Measurements from ENCODE around the gene HELT.
A peak's percentile ranks its signal among the peaks of the same experiment; 100 is the strongest.
"Not testable (repeated sequence)": the region's sequence is repeated elsewhere in the genome, so short reads cannot be mapped to it uniquely, and the experiment has no call there.

The HELT gene

DNA sequence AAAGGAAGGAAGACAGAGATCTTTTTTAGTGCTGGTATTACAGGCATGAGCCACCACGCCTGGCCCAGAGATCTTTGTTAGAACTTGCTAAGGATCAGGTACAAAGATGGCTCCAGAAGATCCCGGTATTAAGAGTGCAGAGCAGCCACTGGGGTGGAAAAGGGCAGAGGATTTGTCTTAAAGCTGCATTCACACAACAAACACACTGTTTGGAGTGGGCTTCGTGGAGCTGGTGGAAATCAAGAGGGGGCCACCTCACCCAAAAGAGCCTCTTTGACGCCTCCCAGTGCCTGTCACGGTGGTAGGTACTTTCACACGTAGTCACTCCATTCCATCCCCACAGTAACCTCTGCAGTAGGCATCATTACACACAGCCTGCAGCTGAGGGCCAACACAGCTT, 13.3 kb downstream of the HELT start:
- no peak overlapping the region for H3K4me3 ChIP-seq (ENCODE audit: low read length)
- no peak for DNase-seq (ENCODE audit: low read depth, low spot score)

DNA sequence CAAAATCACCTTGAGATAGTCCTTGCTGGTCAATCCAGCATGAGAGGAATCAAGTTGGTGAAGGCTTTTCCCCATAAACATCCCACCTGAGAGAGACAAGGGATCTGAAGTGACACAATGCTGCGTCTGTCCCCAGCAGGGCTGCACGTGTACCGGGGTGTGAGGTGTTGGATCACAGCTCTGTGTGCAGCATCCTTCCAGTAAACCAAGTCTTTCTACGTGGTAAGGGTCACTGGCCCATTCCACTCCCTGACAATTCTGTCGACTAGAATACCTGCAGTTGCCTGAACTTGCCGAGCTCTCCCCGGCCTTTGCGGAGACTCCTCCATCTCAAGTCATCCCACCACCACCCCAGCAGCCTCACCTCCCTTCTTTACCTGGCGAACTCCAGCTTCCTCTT, 14.8 kb downstream of the HELT start:
- H3K4me3 ChIP-seq (ENCODE audit: low read length), result no peak overlapping the region
- no peak for DNase-seq (ENCODE audit: low read depth, low spot score)

DNA sequence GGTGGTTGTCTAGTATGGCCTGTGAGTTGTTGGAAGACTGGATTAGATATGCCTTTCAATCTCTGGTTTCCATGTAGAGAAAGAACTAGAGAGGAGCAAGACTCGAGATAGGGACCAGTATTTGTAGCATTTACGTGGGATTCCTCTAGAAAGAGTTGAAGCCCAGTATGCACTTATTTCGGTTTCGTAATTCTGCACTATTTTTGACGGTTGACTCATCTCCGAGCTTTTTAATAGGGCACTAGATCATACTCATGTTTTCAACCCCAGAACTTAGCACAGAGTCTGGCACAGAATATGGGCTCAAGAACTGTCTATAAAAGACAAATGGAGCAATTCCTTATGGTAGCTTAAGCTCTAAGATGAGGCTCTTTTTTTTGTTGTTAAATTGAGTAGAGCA, 15.7 kb downstream of the HELT start:
- H3K4me3 ChIP-seq (ENCODE audit: low read length), result no peak overlapping the region
- DNase-seq (ENCODE audit: low read depth, low spot score), result no peak

DNA sequence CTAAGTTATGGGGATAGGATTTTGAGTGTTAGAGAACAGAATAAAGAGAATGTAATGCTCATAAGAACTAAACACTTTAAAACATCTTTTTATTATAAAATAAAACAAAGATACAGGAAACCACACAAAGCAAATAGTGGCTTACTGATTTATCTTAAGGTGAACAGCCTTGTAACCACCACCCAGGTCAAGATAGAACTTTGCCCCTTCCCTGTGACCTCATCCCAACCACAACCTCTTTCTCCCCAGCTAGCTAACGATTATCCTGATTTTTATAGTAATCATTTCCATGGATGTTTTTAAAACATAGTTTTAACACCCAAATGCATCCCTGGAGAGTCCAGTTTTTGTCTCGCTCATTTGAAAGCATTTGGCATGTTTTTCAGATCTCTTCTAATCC, 17.0 kb downstream of the HELT start:
- no peak for DNase-seq (ENCODE audit: low read depth, low spot score)
- no peak overlapping the region for H3K4me3 ChIP-seq (ENCODE audit: low read length)

DNA sequence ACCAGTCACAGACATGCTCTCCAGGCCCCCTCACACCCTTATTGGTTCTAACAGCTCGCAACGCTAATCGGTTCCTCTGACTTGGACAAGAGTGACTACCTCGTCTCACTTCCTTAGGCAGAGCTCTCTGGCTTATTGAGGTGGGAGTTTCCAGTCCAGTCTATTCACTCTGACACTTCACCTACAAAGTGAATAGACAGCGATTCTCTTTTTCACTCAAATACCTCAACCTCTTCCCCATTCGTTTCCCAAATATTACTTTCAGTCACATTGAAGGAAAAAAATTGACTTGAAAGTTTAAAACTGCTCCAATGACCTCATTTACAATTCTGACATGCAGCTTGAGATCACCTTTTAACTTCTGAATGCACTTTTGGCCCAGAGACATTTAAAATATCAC, 17.7 kb downstream of the HELT start:
- no peak for DNase-seq (ENCODE audit: low read depth, low spot score)
- no peak overlapping the region for H3K4me3 ChIP-seq (ENCODE audit: low read length)

DNA sequence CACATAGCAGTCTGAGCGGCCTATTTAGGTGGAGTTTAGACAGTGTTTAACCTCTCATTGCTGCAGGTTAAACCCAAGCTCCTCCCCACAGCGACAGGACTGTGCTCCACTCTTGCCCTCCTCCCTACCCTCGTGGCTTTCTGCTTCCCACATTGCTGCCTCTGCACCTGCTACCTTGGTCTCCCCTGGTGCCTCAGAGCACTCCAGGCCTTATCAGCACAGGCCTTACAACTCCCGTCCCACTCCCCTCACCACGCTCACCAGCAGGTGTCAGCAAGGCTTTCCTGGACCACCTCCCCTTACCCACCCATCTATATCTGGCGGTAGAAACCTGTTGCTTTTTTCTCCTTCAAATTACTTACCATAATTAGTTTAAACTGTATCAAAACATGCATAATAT, 18.6 kb downstream of the HELT start:
- peak; percentile 17 for DNase-seq (ENCODE audit: low read depth, low spot score)
- H3K4me3 ChIP-seq (ENCODE audit: low read length), result no peak overlapping the region

DNA sequence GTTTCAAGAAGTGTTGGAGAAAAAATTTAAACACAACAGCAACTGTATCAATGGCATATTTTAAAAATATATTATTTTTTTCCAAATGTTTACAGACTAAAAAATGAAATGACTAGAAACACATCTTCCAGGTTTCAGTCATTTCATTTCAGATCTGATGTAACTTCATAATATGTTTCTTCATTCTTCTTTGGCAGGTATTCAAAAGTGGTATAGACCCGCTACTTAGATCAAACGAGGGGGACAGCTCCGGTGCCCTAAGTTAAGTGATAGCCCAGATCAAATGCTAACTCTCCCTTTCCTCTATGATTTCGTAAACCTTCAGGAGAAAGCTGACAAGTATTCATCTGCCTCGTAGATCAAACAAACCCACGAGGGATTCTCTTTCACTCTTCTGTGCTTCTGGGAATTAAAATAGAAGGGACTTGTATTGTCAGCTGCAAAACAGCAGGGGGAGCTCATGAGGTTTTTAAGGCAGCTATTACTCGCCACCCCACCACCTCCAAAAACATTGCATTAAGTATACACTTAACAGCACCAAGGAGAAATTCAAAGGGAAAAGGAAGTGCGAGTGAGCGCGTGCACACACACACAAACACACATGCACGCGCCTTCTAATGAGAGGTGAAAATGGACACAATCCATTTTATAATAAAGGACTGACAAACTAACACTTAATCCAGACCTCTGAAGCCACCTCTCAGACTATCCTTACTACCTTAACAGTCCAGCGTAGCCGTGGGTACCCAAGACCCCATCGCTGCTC, 21.4 kb downstream of the HELT start:
- H3K4me3 ChIP-seq (ENCODE audit: low read length), result no peak overlapping the region
- peak; percentile 61 for DNase-seq (ENCODE audit: low read depth, low spot score)

DNA sequence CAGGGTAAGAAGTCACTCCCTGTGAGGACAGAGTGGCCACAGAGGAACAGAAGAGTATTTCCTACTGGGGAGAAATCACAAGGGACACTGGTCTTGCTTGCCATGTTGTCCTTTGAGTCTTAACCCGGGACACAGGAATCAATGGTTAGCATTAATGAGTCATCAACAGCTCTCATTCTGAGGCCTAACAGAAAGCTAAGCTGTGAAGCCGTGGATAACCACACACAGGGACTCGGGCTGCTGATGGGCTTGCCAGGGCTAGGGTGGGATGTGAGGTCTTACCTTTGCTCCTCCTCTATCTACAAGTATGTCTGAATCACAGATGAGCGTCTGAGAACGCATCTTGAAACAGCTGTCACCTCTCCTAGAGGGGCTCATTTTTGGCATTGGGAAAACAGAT, 22.2 kb downstream of the HELT start:
- H3K4me3 ChIP-seq (ENCODE audit: low read length), result no peak overlapping the region
- no peak for DNase-seq (ENCODE audit: low read depth, low spot score)

DNA sequence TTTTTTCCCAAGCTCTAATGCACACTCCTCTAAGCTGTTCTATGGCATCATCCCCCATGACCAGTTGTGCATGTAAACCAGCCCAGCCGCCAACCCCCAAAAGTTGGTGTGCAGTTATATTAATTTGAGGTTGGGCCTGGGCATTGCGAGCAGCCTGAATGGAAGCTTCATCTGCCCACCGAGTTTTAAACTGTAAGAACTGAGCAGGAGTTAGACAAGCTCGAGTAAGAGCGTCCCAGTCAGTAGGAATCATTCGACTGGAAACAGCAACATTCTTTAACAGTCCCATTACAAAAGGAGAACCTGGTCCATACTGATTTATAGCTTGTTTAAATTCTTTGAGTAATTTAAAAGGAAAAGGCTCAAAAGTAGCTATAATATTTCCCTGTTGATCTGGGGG, 32.0 kb downstream of the HELT start:
- not testable (repeated sequence) for DNase-seq (ENCODE audit: low read depth, low spot score); H3K4me3 ChIP-seq (ENCODE audit: low read length)

DNA sequence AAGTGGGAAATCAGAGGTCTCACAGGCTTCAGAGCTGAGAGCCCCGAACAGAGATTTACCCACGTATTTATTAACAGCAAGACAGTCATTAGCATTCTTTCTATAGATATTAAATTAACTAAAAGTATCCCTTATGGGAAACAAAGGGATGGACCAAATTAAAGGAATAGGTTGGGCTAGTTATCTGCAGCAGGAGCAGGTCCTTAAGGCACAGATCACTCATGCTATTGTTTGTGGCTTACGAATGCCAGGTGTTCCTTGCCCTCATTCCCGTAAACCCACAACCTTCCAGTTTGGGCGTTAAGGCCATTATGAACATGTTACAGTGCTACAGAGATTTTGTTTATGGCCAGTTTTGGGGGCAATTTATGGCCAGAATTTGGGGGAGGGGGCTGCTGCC, 33.0 kb downstream of the HELT start:
- not testable (repeated sequence) for DNase-seq (ENCODE audit: low read depth, low spot score); H3K4me3 ChIP-seq (ENCODE audit: low read length)

DNA sequence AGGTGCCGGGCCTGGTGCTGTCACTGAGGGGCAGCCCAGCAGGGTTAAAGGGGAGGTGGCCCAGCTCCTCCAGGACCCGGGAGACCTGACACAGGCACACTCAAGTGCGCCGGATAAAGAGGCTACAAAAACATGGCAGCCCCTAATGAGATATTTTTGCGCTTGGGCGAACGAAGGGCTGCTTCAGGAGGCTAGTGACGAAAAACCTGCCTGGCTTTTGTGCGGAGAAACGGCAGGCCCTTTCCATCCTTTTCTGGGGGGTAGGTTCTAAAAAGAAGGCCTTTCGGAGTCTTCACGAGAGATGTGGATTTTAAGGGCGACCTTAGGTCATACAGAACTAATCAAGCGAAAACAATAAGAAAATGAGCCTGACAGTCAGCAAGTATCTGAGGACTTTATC, 35.5 kb downstream of the HELT start:
- H3K4me3 ChIP-seq (ENCODE audit: low read length), result no peak overlapping the region
- DNase-seq (ENCODE audit: low read depth, low spot score), result no peak

DNA sequence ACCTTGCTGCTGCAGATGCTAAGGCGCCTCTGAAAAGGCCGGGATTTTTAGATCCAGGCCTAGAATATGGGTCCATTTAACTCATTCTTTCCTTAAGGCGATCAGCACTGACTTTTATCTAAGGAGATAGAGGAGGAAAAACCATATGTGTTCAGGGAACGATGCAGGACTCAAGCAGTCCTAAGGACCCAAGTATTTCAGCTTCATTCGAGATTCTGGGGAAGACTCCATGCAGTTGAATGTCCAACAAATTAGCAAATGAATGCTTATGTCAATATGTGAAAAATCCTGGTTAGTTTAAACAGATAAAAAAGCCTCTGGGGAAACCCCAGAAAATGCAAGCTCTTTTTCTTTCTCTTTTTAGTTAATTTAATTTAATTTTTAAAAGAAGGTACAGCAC, 36.0 kb downstream of the HELT start:
- DNase-seq (ENCODE audit: low read depth, low spot score), result no peak
- H3K4me3 ChIP-seq (ENCODE audit: low read length), result no peak overlapping the region

DNA sequence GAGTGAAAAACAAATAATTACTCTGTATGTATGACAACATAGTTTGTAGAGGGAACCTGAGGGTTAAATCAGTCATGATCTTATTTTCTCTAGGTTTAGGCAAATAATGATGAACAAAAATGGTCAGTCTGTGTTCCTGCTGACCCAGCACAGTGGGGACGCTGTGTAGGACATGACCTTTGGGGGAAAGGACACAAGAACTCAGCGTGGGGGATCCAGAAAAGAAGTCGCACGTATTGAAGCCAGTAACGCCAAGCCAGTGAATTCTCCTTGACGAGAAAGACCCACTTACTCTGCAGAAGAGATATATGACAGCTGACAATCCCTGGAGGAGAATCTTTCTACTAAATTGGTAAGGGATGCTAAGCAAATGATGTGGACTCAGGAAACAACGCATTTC, 36.6 kb downstream of the HELT start:
- no peak overlapping the region for H3K4me3 ChIP-seq (ENCODE audit: low read length)

DNA sequence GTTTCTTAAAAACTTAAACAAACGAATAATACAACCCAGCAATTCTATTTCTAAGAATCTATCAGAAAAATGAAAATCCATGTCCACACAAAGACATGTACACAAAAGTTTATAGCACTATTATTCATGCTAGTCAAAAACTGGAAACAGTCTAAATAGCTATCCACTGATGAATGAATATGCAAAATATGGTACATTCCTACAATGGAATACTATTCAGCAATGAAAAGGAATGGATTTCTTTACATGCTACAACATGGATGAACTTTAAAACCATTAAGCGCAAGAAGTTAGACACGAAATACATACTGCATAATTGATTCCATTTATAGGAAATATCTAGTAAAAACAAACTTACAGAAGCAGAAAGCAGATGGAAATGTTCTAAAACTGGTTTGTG, 43.3 kb downstream of the HELT start:
- no peak overlapping the region for H3K4me3 ChIP-seq (ENCODE audit: low read length)
- no peak for DNase-seq (ENCODE audit: low read depth, low spot score)

More for the DNA sequence above, 36.6 kb downstream of the HELT start:
- DNase-seq (ENCODE audit: low read depth, low spot score), result no peak

DNA sequence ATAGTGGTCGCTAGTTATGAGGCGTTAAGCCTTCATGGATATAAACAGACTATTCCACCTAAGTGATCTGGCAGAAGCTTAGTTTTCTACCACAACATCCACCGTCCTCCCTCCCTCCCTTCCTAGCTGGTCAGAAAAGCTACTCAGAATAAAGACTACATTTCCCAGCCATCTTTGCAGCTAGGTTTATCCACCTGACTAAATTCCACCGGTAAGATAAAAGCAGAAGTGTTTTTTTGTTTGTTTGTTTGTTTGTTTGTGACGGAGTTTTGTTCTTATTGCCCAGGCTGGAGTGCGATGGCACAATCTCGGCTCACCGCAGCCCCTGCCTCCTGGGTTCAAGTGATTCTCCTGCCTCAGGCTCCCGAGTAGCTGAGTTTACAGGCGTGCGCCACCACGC, 44.3 kb downstream of the HELT start:
- DNase-seq (ENCODE audit: low read depth, low spot score), result no peak

DNA sequence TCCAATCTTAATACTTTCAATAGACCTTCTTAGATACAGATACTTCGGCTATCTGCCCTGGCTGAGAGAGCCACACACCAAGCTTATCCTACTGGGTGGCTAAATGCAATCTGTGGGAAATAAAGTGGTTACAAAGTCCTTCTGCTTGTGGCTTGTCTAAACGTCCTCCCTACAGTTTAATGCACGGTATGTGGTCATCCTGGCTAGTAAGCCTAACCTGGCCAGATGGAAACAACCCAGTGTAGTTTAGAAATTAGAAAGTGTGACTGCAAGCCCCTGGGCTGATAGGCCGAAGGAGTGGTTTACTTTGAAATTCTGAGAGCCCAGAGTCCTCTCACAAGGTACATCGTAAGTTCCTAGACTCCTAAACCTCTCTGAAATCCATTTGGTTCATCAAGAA, 47.9 kb downstream of the HELT start:
- no peak overlapping the region for H3K4me3 ChIP-seq (ENCODE audit: low read length)
- DNase-seq (ENCODE audit: low read depth, low spot score), result no peak

More for the DNA sequence above, 44.3 kb downstream of the HELT start:
- H3K4me3 ChIP-seq (ENCODE audit: low read length), result no peak overlapping the region

DNA sequence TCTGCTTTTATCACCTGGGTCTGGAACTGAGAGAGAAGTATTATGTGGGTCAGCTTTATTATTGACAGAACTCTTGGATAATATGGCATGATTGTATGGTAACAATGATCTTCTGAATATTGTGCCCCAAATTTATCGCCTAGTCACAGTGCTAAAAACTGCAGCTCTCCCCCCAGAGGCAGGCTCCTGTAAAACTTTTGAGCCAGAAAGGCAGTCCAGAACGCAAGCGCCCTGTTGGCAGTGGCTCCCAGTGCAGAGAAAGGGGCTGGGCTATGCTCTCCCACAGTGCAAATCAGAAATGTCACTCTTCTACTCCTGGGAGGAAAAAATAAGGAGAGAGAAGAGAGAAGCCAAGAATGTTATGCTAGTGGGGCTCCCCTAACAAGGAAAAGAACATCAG, 50.5 kb downstream of the HELT start:
- H3K4me3 ChIP-seq (ENCODE audit: low read length), result no peak overlapping the region
- DNase-seq (ENCODE audit: low read depth, low spot score), result no peak

Data from Jurkat, Clone E6-1 (cell line).